K562 (cell line): ENCODE results near the gene ZNF275.
"Not testable (repeated sequence)": the region's sequence is repeated elsewhere in the genome, so short reads cannot be mapped to it uniquely, and the experiment has no call there.

ENCODE experiments used
- EZH2 ChIP-seq: IDR thresholded peaks from 2 replicates; pipeline ENCODE4 v1.6.1; 2012; ENCODE audit warnings: low read depth, mild to moderate bottlenecking, inconsistent platforms, low read length, borderline replicate concordance
- FOXK2 ChIP-seq, 2 experiments: fragments of 450-650 bp; IDR thresholded peaks in 1 of 2; conservative IDR thresholded peaks in 1 of 2; 2 replicates each; pipeline ENCODE4 v1.6.1; 2016; ENCODE audit warnings: low read depth in 2 of 2, mild to moderate bottlenecking in 1 of 2
- FOXP1 ChIP-seq: sonication (generic); formaldehyde crosslinking; IDR thresholded peaks from 2 replicates; pipeline ENCODE4 v1.8.0; 2022; ENCODE audit warnings: mild to moderate bottlenecking, missing genetic modification reagents
- MAX ChIP-seq: sonication (generic); formaldehyde crosslinking; IDR thresholded peaks from 2 replicates; pipeline ENCODE4 v1.9.0; 2022; ENCODE audit warnings: mild to moderate bottlenecking, missing genetic modification reagents
- PHB2 ChIP-seq: fragments of 450-650 bp; IDR thresholded peaks from 2 replicates; pipeline ENCODE4 v1.6.1; 2017; ENCODE audit warnings: low read depth
- POLR2AphosphoS5 ChIP-seq: IDR thresholded peaks from 2 replicates; pipeline ENCODE4 v1.6.1; 2011; ENCODE audit warnings: mild to moderate bottlenecking, low read depth, low read length, moderate library complexity; ENCODE audit not compliant: control insufficient read depth, insufficient read depth
- SAFB2 ChIP-seq: fragments of 200-400 bp; formaldehyde crosslinking; IDR thresholded peaks from 2 replicates; pipeline ENCODE4 v1.6.1; 2018; ENCODE audit warnings: borderline replicate concordance, low read length, low read depth, moderate library complexity; ENCODE audit not compliant: severe bottlenecking
- SMAD2 ChIP-seq: fragments of 150-350 bp; IDR thresholded peaks from 2 replicates; pipeline ENCODE4 v1.6.1; 2014; ENCODE audit warnings: low read depth, mild to moderate bottlenecking, low read length
- SMARCB1 ChIP-seq: IDR thresholded peaks from 2 replicates; pipeline ENCODE4 v1.6.1; 2011; ENCODE audit warnings: improper control_type of control experiment, low read depth; ENCODE audit not compliant: insufficient read length
- ZBTB1 ChIP-seq: sonication (generic); formaldehyde crosslinking; IDR thresholded peaks from 2 replicates; pipeline ENCODE4 v1.8.1; 2023; ENCODE audit warnings: missing genetic modification reagents, low read depth, mild to moderate bottlenecking, borderline replicate concordance
- ZNF253 ChIP-seq: fragments of 250-450 bp; sonication (Bioruptor Pico); conservative IDR thresholded peaks from 2 replicates; pipeline ENCODE4 v1.6.1; 2021; ENCODE audit warnings: mild to moderate bottlenecking

GRCh38 chrX:153285678-153286077, 48.3 kb upstream of the ZNF275 start:
- TF ChIP-seq SAFB2; SMARCB1; SMAD2; ZBTB1 (CRISPR knock-in tag); MAX (CRISPR knock-in tag); PHB2; ZNF253 (CRISPR knock-in tag); EZH2; FOXK2 (conservative IDR thresholded peaks at IDR 0.05 in 1 of 2, IDR thresholded peaks at IDR 0.05 in 1 of 2; ENCODE audit: low read depth in 2 of 2); POLR2AphosphoS5; FOXP1 (CRISPR knock-in tag): not testable (repeated sequence)
